Measurements from ENCODE around the gene CHAF1A.
A peak's percentile ranks its signal among the peaks of the same experiment; 100 is the strongest.

The CHAF1A gene

DNA sequence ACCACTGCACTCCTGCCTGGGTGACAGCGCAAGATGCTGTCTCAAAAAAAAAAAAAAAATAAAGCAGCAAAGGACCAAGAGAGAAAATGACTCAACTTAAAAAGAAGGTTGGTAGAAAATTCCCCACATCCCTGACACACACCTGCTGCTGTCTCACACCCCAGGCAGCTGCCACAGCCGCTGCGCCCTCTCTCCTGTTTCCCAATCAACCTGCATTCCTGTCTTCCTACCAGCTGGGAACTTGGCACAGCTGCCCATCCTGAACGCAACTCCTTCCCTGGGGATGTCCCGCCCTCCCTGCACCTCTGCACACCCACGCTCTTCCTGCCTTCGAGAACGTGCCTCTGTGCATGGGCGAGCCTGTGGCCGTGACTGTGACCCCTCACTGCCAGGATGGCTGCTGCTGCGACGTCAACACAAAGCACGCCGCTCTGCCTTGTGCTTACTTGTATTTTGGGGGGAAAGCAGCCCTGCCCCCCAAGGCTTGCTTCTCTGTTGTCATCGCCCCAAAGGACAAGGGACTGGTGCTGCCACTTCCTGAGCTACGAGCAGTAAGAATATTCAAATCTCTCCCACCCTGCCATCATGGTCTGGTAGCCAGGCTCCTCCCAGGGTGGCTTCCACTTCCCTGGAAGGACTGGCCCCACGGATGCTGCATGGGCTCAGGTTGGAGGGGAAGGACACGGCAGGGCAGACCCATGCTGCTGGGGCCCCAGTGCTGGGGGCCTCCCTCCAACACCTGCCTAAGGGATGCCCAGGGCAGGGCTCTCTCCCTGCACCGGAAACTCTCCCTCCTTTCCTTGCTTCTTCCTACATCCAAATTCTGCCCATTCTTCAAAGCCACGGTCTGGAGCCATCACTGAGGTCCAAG is 22.8 kb upstream of the CHAF1A start:
- peak; percentile 17 for DNase-seq

DNA sequence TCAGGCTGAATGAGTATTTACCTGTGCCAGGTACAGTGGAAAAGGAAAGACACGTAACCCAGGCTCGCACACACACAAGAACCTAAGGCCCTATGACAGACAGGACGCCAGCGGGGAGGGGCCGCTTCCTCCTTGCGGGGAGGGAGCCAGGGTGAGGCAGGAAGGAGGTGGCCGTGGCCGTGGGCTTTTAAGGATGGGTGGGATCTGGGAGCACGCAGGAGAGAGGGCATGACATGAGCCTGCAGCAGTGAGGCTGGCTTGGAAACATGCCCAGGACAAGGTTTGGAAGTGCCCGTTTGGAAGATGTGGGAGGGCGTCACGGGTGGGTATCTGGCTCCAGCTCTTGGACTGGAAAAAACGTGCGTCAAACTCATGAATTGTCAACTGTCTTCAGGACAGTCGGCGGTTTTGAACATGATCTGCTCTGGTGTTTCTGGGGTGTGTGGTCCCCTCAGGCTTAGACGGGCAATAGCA is 22.1 kb upstream of the CHAF1A start:
- peak; percentile 57 for DNase-seq

DNA sequence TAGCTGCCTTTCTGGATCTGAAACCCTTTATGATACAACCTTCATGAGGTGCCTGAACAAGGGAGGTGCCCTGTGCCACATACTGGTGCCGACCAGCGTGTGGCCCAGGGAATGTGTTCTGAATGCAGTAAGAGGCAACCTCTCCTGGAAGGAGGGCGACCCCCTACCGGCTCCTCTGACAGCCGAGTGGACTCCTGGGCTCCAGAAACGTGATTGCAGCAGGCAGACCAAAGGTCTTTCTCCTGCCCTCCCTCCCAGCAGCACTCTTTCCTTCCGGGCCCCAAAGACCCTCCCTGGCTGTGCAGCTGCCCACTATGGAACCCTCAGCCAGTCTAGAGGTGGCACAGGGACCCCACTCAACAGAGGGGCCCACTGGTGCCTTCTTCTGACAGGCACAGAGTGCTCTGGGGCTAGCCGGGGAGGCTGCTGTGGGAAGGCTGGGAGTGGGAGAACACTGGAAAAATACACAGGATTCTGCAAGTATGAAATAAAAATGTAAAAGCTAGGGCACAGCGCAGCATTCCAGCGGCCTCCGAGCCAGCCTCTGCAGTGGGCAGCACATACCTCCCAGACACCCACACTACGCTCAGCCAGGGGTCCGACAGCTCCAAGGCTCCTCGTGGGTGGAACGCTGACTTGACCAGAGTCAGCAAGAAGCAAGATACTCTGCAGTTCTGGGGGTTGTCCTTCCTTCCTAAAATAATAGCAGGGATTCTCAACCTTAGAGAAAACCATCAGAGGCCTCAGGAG is 17.0 kb upstream of the CHAF1A start:
- DNase-seq: no peak

- no peak for DNase-seq
Measured at GRCh38 chr19:4386041-4386782, 16.2 kb upstream of the CHAF1A start.

- no peak for DNase-seq
Measured at GRCh38 chr19:4388337-4389063, 13.9 kb upstream of the CHAF1A start.

GRCh38 chr19:4389064-4389375 is 13.4 kb upstream of the CHAF1A start:
- DNase-seq: no peak

DNA sequence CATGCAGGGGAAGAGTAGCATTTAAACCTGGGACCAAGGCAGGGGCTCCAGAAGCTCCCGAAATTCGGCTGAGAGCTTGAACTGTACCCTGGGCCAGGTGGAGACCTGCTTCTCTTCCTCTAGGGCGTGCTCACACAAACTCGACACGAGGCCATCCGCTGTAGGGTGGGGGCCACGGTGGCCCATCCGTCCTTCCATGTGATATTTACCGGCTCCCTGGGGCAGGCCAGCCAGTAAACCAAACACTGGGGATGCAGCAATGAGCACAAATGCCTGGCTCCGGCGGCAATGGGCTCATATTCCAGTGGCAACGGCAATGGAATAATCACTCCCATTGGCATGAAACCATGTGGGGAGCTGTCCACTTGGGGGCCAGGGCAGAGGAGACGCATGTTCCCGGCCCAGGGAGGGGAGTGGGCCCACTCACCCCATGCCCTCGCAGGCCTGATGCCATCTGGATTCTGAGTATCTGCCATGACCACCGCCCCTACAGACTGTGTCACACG is 12.9 kb upstream of the CHAF1A start:
- no peak for DNase-seq

- no peak for DNase-seq
Measured at GRCh38 chr19:4390017-4390566, 12.3 kb upstream of the CHAF1A start.

DNA sequence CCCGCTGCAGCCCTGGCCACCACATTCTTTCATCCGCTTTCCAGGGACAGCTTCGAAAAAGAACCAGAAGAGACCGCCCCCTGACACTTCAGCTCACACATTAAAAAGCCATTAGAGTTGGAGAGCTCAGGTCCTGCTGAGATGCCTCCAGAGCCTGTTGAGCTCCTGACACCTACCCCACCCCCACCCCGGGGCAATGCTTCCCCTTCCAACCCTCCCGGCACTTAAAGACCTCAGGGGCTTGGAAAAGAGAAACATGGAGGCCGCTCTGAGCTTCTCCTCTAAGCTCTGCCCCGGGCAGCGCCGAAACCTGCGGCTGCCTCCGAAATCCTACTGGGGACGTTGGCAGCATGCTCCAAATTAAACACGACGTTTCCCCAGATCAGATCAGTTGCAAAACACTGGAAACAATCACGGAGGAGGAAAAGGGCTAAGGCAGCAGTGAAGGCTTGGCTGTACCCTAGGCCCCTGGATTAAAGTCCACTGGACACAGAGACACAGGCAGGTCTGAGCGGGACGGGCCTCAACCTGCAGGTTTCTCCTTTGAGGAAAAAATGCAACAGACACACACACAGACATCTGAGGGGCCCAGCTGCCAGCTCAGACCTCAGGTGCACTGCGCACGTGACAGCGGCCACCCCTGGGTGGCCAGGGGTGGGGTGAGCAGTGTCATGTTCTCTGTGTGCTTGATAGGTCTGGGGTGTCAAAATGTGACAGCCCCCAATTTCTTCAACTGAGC is 11.7 kb upstream of the CHAF1A start:
- no peak for DNase-seq

DNA sequence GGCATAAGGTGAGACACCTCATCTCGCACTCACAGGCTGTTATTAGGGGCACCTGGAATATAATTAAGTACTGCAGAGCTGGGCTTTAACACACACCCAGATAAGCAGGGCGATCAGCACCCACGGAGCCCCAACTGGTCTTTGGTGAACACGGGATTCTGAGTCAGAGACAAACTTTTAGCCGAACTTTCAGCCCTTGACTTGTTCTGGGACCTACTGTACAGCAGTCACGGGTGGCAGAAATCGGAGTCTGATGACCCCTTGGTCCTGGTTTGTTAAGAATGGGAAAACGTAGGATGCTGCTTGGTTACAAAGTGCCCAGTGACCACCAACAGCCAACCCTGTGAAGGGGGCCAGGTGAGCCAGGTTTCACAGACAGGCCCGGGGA is 11.1 kb upstream of the CHAF1A start:
- DNase-seq: no peak

DNA sequence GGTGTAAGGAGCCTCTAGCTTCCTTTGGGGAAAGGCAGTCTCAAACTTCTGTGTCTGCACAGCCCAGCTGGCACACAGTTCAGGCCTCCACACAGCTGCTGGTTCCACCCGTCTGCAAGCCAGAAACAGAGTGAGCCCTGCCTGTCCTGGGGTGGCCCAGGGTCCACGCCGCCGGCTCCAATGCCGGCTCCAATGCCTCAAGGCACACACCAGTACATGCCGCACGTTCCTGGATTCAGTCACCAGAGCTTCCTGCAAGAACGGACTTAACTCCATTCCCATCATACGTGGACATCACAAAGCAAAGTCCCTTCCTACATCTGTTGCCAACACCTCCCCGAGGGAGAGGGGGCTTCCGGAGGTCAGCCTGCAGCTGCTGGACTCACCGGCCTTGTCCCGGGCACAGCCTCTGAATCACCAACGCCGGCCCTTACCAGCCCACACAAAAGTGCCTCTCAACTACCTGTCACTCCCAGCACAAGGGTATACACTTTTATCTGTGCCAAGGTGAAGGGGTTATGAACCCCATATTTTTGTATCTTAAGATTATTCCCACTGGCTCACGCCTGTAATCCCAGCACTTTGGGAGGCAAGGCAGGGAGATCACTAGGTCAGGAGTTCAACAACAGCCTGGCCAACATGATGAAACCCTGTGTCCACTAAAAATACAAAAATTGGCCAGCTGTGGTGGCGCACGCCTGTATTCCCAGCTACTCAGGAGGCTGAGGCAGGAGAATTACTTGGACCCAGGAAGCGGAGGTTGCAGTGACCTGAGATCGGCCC is 10.5 kb upstream of the CHAF1A start:
- DNase-seq: no peak

DNA sequence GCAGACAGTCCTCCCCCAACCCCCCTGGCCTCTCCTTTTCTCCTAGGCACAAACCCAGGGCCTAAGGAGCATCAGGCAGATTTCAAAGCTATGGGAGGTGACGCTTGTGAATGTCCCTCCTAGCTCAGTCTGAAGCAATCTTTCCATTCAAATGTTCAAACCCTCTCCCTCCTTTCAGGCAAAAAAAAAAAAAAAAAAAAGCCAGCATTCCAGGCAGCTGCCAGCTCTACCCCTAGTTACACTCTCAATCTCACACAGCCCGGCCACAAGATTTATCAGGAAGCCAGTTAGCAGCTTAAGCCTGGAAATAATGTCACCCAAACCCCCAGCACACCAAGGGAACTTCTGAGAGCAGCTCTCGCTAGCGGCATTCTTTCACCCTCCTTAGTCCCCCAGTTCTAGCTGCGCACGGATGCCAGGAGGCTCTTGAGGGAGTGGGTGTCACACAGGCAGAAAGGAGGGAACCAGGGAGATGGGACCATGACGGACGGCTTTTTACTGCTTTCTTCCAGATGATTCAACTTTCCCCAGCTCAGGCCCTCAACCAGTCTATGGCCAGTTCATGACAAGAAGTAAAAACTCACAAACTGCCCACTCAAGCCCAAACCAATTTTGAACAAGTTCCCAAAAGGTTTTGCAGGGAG is 8.4 kb upstream of the CHAF1A start:
- no peak for DNase-seq

- no peak for DNase-seq
Measured at GRCh38 chr19:4396949-4397783, 5.3 kb upstream of the CHAF1A start.

DNA sequence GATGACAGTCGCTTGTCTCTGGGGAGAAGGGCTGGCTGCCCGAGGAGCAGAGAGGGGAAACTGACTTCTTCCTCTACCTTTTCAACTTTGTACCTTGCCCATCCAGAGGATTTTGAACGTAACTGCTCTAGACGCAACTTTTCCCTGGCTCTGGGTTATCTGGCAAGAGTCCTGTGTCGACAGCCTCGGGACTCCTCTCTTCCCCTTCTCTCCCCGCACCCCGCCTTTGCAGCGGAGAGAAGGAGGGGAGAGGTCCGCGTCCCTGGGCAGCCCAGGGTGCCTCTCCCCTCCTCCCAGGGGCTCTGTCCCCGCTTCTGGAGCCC is 2.7 kb upstream of the CHAF1A start:
- DNase-seq: no peak

- DNase-seq: peak; percentile 96
Measured at GRCh38 chr19:4400135-4400936, 2.1 kb upstream of the CHAF1A start, which contains the start of gene SH3GL1. SH3GL1 (minus strand) TSS chr19:4400547; CDS start chr19:4400368, 179 bp downstream.

DNA sequence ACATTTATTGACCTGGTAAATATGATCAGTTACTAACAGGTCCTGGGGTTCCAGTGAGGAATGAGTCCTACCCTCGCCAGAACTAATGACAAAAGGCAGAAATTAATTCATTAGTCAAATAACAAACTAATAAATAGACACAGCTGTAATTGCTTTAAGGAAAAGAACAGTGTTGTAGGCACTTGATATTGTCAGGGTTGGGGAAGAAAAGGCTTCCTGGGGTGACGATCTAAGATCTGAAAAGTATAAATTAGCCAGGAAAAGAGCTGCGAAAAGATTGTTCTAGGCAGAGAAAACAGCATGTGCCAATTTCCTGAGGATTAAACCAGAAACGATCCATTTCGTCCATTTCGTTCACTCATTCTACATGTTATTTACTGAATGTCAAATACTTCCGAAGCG is 670 bp upstream of the CHAF1A start:
- DNase-seq: no peak

DNA sequence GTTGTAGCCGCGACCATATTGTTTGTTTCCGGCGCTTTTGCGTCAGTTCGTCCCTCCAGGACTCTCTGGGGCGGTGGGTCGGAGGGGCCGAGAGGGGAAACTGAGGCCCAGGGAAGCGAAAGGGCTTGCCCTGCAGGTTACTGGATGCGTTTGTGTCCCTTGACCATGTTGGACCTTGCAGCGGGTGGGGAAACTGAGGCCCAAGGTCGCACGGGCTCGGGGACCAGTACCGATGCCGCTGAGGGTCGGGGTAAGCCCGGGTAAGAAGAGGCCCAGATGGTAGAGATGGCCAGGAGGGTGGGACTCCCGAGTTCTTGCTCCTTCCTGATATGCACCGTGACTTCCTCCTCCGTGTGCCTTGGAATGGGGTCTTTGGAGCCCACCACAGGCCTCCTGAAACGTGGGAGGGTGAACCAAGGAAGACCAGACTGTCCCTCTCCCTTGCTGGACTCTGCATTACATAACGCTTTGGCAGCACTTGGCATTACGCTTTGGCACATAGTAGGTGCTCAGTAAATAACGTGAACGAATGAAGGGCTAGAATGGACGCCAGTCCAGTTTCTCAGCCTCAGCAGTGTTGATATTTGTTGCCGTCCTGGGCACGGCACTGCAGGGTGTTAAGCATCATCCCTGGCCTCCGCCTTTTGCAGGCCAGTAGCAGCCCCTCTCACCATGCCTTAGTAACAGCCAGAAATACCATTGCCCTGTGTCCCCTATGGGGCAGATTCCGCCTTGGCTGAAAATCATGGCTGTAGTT is 743 bp downstream of the CHAF1A start:
- DNase-seq: no peak

DNA sequence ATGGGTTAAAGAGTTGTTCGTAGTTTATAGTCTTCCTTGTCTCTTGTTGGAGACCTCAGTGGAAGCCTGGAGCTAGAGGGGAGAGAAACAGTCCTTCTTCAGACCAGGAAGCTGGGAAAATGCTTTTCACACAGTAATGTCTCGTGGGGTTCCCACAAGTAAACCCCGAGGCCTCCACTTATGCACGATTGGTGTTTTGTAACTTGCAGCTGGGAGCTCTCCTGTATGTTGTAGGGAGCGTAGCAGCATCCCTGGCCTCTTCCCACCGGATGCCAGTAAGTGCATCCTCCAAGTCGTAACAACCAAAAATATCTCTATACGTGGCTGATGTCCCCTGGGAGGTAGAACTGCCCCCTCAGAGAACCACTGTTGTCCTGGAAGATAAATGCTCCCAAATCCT is 3.5 kb downstream of the CHAF1A start:
- DNase-seq: no peak
